DOHH2 (cell line): ENCODE measurements around the gene KCNQ1.

Experiments used
- CTCF ChIP-seq: fragments of 200-600 bp; sonication (generic); IDR thresholded peaks from one replicate; pipeline ENCODE4 v1.5.1; 2014; ENCODE audit warnings: antibody characterized with exemption, mild to moderate bottlenecking, low read depth, low read length; ENCODE audit not compliant: poor library complexity, severe bottlenecking
- EZH2phosphoT487 ChIP-seq: fragments of 200-600 bp; sonication (generic); IDR thresholded peaks from 2 replicates; pipeline ENCODE4 v1.6.1; 2017; ENCODE audit warnings: borderline replicate concordance, mild to moderate bottlenecking, antibody characterized with exemption, low read length, moderate library complexity, mixed read lengths

- TF ChIP-seq CTCF (no peak), EZH2phosphoT487 (no peak)
Observed at GRCh38 chr11:2570211-2570811, 125.5 kb downstream of the KCNQ1 start.
